Heart left ventricle (tissue), 16 donors: ENCODE results near the gene VPS35L. TPM values are rescaled to one million over a fixed set of nuclear protein-coding genes. Genes with fewer than 3 reads are reported as not detected.

Experiments
- ATAC-seq, 4 donors: fragments of 200-7000 bp; cut with Tn5 transposase; one replicate each; pipeline ENCODE4 v1.9.1; 2020 to 2022; ENCODE audit warnings: moderate library complexity in 4 of 4, mild to moderate bottlenecking in 3 of 4, moderate number of reproducible peaks in 1 of 4
- DNase-seq, 5 donors: peaks; one replicate each; pipeline ENCODE4 v3.0.0-alpha.2; 2020
- H3K27ac ChIP-seq, 12 donors: fragments of 200-600 bp; sonication (generic) in 4 of 12; one replicate each; pipeline versions ENCODE4 v1.5.0 to v1.8.0; 2016 to 2022; ENCODE audit warnings: mild to moderate bottlenecking in 2 of 12
- H3K27me3 ChIP-seq, 9 donors: fragments of 200-600 bp; sonication (generic) in 2 of 9; one replicate each; pipeline versions ENCODE4 v1.5.1 to v1.8.0; 2016 to 2022; ENCODE audit warnings: mild to moderate bottlenecking in 3 of 9
- H3K36me3 ChIP-seq, 9 donors: fragments of 200-600 bp; sonication (generic) in 2 of 9; one replicate each; pipeline versions ENCODE4 v1.5.0 to v1.8.0; 2018 to 2022; ENCODE audit warnings: mild to moderate bottlenecking in 2 of 9
- H3K4me1 ChIP-seq, 12 donors: fragments of 200-600 bp; sonication (generic) in 4 of 12; one replicate each; pipeline versions ENCODE4 v1.5.0 to v1.8.0; 2016 to 2022; ENCODE audit warnings: mild to moderate bottlenecking in 3 of 12
- H3K4me3 ChIP-seq, 12 donors: fragments of 200-600 bp; sonication (generic) in 4 of 12; one replicate each; pipeline versions ENCODE4 v1.5.0 to v1.8.0; 2017 to 2022; ENCODE audit warnings: mild to moderate bottlenecking in 9 of 12, moderate library complexity in 4 of 12
- H3K9me3 ChIP-seq, 12 donors: fragments of 200-600 bp; sonication (generic) in 4 of 12; one replicate each; pipeline versions ENCODE4 v1.5.0 to v1.8.0; 2016 to 2022; ENCODE audit warnings: mild to moderate bottlenecking in 1 of 12
- POLR2A ChIP-seq, 2 donors: fragments of 450-650 bp; IDR thresholded peaks; one replicate each; pipeline ENCODE4 v1.6.1; 2017; ENCODE audit warnings: antibody characterized with exemption in 2 of 2, mild to moderate bottlenecking in 2 of 2, moderate library complexity in 2 of 2
- WGBS, 4 donors: extraction: QIAGEN DNeasy Blood & Tissue Kit in 2 of 4; methylation state at CpG; one replicate each; pipeline versions ENCODE4 v1.1.5 to v1.1.7; 2013 to 2018; 5-methylcytosine and 5-hydroxymethylcytosine counted together
- intact Hi-C, 10 donors: fragments of 100-400 bp; cut with DNase I; formaldehyde crosslinking; loops; one replicate each; pipeline versions ENCODE4 v1.11.1 to v1.14.2; 2022
- polyA plus RNA-seq, 2 donors: library from polyadenylated mRNA; stranded (reverse); fragments of 200-250 nt; gene quantifications; one replicate each; pipeline ENCODE4 v1.2.3, GENCODE V29; 2013
- total RNA-seq, 9 donors: library from RNA; depleted of rRNA in 2 of 9; stranded (reverse); fragments of >200 nt in 2 of 9; fragmentation: NEBNext Ultra II Directional in 3 of 9; extraction: Animal tissue kit (Norgen Biotek cat#: 25700) in 3 of 9; gene quantifications; one replicate each; pipeline versions ENCODE4 v1.1.0 to v1.2.4, GENCODE V29; 2016 to 2023
- TF ChIP-seq, protein P1 (sequence below), 12 donors: fragments of 200-600 bp; sonication (generic) in 4 of 12; IDR thresholded peaks; one replicate each; pipeline versions ENCODE4 v1.5.0 to v1.8.0; 2018 to 2022; ENCODE audit warnings: antibody characterized with exemption in 12 of 12, mild to moderate bottlenecking in 5 of 12
- donor health status: ischemic (EF 13 %, LVEDD 7.1; RV severe dilation, severe dysfunction).
- donor health status: healthy with polysubstance abuse.
- donor health status: DM: no; HTN: yes; CAD: no.
- donor health status: DM: no; HTN: no; CAD: no.
- donor health status: ischemic (EF 25% LVEDD 6.9; RV normal size, moderate dysfunction).
- donor health status: ischemic (EF 25% LVEDD 5.7; RV mildly dilated, moderate dysfunction).
- donor health status: healthy.
- donor health status: DM: yes; HTN: yes; CAD: no.
- donor health status: ischemic (EF 35%, LVEDD 5.7; RV mildly dilated, moderate dysfunction).
- donor health status: nonischemic (EF 11% LVEDD 7.7; RV severe dilation, severe dysfunction).
- donor health status: DM: yes; HTN: yes; CAD: no.
- donor health status: PGD.
- donor health status: ischemic (EF 29% LVEDD 5.4; RV normal size, mild dysfunction).
- donor health status: nonischemic (EF 23%, LVEDD 6.1; RV moderate dilation, normal function).

VPS35L gene
- total and polyA plus RNA-seq, 11 donors, result 13.7 to 47.3 (median 24.4) TPM

DNA sequence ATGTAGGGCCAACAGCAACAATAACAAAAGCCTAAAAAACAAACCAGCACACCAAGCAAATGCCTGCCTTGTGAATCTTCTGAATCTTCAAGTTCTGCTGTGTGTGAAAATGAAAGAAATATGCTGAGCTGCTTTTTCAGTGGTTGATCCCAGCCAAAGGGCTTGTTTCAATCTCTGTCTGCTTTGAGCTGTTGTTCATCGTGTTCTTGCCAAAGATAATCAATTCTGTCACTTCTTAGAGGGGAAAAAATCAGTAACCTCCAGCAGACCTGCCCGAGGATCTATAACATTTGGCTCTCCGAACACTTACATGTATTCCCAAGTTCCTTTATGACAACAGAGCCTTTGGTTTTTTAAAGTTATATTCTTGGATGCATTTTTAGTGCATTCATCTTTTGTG lies 65.9 kb downstream of the VPS35L start:
- DNase-seq, result no peak
- no peak for ATAC-seq
- Histone ChIP-seq H3K9me3 (no peaks in the 10 kb centered on the region), H3K27ac (no peak overlapping the region), H3K4me1 (no peaks in the 10 kb centered on the region), H3K4me3 (no peak overlapping the region), H3K36me3 (peaks cover 0 to 83% (median 55%) of the 10 kb centered on the region in 9 donors), H3K27me3 (no peaks in the 10 kb centered on the region)
- no peak for TF ChIP-seq POLR2A (IDR thresholded peaks at IDR 0.05)
- 82 to 91% (median 83%) methylated on average over 3 of the region's 3 CpGs for WGBS, 4 donors
- intact Hi-C loops, result no loop called here

DNA sequence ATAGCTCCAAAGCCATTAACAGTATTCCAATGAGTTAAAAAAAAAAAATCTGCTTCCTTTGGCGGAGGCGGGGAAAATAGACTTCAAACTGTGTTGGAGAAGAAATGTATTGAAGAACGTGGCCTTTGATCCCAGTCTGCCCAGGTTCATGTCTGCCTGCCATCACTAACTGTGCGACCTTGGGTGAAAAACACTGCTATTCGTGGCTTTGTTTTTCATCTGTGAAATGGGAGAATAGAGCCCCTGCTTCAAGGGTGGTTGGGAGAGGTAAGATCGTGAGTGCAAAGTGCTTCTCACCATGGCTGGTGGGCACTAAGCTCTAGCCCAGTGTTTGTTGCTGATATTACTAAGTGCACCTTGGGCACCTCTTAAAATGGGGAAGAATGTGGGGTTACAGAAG lies 69.5 kb downstream of the VPS35L start:
- peaks cover 0 to 81% (median 58%) of the 10 kb centered on the region in 9 donors for H3K36me3 ChIP-seq
- H3K4me1 ChIP-seq, result no peaks in the 10 kb centered on the region
- 93 to 98% (median 95%) methylated on average over 6 of the region's 6 CpGs for WGBS, 4 donors
- no peak overlapping the region for H3K27ac ChIP-seq
- no peak for ATAC-seq
- H3K4me3 ChIP-seq, result no peak overlapping the region
- no peak for TF ChIP-seq POLR2A (IDR thresholded peaks at IDR 0.05)
- TF ChIP-seq, protein P1, sequence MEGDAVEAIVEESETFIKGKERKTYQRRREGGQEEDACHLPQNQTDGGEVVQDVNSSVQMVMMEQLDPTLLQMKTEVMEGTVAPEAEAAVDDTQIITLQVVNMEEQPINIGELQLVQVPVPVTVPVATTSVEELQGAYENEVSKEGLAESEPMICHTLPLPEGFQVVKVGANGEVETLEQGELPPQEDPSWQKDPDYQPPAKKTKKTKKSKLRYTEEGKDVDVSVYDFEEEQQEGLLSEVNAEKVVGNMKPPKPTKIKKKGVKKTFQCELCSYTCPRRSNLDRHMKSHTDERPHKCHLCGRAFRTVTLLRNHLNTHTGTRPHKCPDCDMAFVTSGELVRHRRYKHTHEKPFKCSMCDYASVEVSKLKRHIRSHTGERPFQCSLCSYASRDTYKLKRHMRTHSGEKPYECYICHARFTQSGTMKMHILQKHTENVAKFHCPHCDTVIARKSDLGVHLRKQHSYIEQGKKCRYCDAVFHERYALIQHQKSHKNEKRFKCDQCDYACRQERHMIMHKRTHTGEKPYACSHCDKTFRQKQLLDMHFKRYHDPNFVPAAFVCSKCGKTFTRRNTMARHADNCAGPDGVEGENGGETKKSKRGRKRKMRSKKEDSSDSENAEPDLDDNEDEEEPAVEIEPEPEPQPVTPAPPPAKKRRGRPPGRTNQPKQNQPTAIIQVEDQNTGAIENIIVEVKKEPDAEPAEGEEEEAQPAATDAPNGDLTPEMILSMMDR (IDR thresholded peaks at IDR 0.05), result no peak
- H3K27me3 ChIP-seq, result no peaks in the 10 kb centered on the region
- no peak for DNase-seq
- intact Hi-C loops, result no loop called here
- no peaks in the 10 kb centered on the region for H3K9me3 ChIP-seq

- Histone ChIP-seq H3K4me1 (peaks cover 0 to 11% (median 2%) of the 10 kb centered on the region in 12 donors), H3K9me3 (no peaks in the 10 kb centered on the region), H3K4me3 (no peak overlapping the region), H3K27ac (peak overlapping the region in 1 of 12 donors; percentile 41), H3K36me3 (peaks cover 0 to 93% (median 72%) of the 10 kb centered on the region in 9 donors), H3K27me3 (no peaks in the 10 kb centered on the region)
- ATAC-seq (no peak), DNase-seq (no peak)
- TF ChIP-seq POLR2A (IDR thresholded peaks at IDR 0.05), result no peak
- TF ChIP-seq, protein P1 (IDR thresholded peaks at IDR 0.05), result no peak
- WGBS, 4 donors, result 87 to 90% (median 89%) methylated on average over 7 of the region's 7 CpGs
- intact Hi-C loops, result loop anchor here in 1 of 10 donors (10.0 kb wide), 1 partner anchor 82 kb away; the partner anchor contains the start of gene VPS35L
Measured at GRCh38 chr16:19636436-19637267, 81.1 kb downstream of the VPS35L start.

GRCh38 chr16:19639986-19640421 lies 84.5 kb downstream of the VPS35L start:
- Histone ChIP-seq H3K4me1 (peaks cover 0 to 26% (median 12%) of the 10 kb centered on the region in 12 donors), H3K36me3 (peaks cover 0 to 79% (median 42%) of the 10 kb centered on the region in 9 donors), H3K9me3 (no peaks in the 10 kb centered on the region), H3K27ac (peak overlapping the region in 5 of 12 donors; percentile 16 to 54 (median 26)), H3K4me3 (no peak overlapping the region), H3K27me3 (no peaks in the 10 kb centered on the region)
- TF ChIP-seq, protein P1 (IDR thresholded peaks at IDR 0.05), result no peak
- TF ChIP-seq POLR2A (IDR thresholded peaks at IDR 0.05), result no peak
- DNase-seq, result no peak
- 29 to 42% (median 36%) methylated on average over 8 of the region's 8 CpGs for WGBS, 4 donors
- intact Hi-C loops, result loop anchor here in 4 of 10 donors (5.0 to 10.0 kb wide), 4 partner anchors 65 to 242 kb away; partner anchors contain the start of genes GPRC5B (in 1 of the 4) and VPS35L (in 1 of the 4)
- ATAC-seq, result peak in 3 of 4 donors; percentile 32 to 49 (median 42)
